HUES6 (cell line): ENCODE data around the gene KIAA1328.
A peak's percentile ranks its signal among the peaks of the same experiment; 100 is the strongest.

Source experiments
- H3K27ac ChIP-seq: 2 replicates; pipeline ENCODE4 v1.7.0; 2013; ENCODE audit warnings: low read depth, mild to moderate bottlenecking, low read length, inconsistent platforms
- H3K27me3 ChIP-seq: 2 replicates; pipeline ENCODE4 v1.6.1; 2013; ENCODE audit warnings: low read length; ENCODE audit not compliant: control insufficient read depth, insufficient read depth
- H3K36me3 ChIP-seq: 2 replicates; pipeline ENCODE4 v1.6.1; 2013; ENCODE audit warnings: low read length; ENCODE audit not compliant: control insufficient read depth, insufficient read depth
- H3K4me1 ChIP-seq: 2 replicates; pipeline ENCODE4 v1.6.1; 2013; ENCODE audit warnings: low read length; ENCODE audit not compliant: control insufficient read depth, insufficient read depth
- H3K4me3 ChIP-seq: 2 replicates; pipeline ENCODE4 v1.5.1; 2013; ENCODE audit warnings: low read depth, low read length
- H3K9ac ChIP-seq: one replicate; pipeline ENCODE4 v1.6.1; 2013; ENCODE audit warnings: mild to moderate bottlenecking, low read length
- H3K9me3 ChIP-seq: 2 replicates; pipeline ENCODE4 v1.6.1; 2013; ENCODE audit warnings: low read depth, low read length; ENCODE audit not compliant: control insufficient read depth, insufficient read depth

The KIAA1328 gene

GRCh38 chr18:37242826-37243560, 414.1 kb downstream of the KIAA1328 start:
- no peak overlapping the region for H3K27ac ChIP-seq

DNA sequence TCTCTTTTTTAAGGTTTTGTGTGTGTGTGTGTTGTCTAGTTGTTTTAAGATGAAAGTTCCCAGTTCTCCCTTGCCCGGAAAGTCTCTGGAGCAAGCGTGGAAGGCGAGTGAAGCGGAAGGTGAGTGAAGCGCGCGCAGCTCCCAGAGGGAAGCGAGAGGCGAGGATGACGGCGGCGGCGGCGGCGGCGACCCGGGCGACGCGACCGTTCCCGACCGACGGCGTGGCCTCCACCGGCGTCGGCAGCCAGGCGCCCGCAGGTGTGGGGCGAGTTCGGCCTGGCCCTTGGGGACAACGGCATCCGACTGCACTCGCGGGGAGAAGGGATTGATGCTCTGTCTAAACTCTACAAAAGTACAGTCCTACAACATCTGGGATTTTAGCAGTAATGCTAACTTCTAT, 414.8 kb downstream of the KIAA1328 start:
- no peaks in the 10 kb centered on the region for H3K9me3 ChIP-seq
- no peak overlapping the region for H3K27ac ChIP-seq
- H3K36me3 ChIP-seq = no peaks in the 10 kb centered on the region
- H3K27me3 ChIP-seq = peaks cover 50% of the 10 kb centered on the region
- no peaks in the 10 kb centered on the region; the same call in 1 of the 2 replicates for H3K4me1 ChIP-seq
- H3K4me3 ChIP-seq = peak overlapping the region; percentile 35; the same call in 1 of the 2 replicates
- H3K9ac ChIP-seq = no peak overlapping the region

More at GRCh38 chr18:37242826-37243560, 414.1 kb downstream of the KIAA1328 start:
- Histone ChIP-seq H3K9me3 (no peaks in the 10 kb centered on the region), H3K27me3 (peaks cover 50% of the 10 kb centered on the region), H3K4me3 (no peak overlapping the region), H3K4me1 (no peaks in the 10 kb centered on the region; the same call in 1 of the 2 replicates), H3K9ac (no peak overlapping the region), H3K36me3 (no peaks in the 10 kb centered on the region)

DNA sequence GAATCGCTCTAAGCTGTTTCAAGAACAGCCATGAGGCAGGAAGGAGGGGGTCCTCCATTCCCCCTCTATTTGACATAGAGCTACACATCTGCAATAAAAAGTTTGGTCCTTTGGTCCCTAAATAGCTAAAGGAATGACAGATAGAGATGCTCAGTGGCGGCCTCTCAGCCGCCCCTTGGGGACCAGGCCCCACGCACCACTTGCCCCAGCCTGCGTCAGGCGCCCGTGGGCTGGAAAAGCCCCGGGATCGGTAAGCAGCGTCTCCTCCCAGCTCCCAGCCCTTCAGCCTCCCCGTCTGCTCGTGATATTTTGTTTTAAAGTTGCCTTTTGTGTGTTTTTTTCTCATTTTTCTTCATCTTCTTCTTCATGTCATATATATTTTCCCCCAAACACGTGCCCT, 415.7 kb downstream of the KIAA1328 start:
- H3K4me1 ChIP-seq = no peaks in the 10 kb centered on the region; the same call in 1 of the 2 replicates
- no peak overlapping the region for H3K27ac ChIP-seq
- H3K36me3 ChIP-seq = no peaks in the 10 kb centered on the region
- H3K27me3 ChIP-seq = peaks cover 50% of the 10 kb centered on the region
- H3K9me3 ChIP-seq = no peaks in the 10 kb centered on the region
- H3K9ac ChIP-seq = no peak overlapping the region
- H3K4me3 ChIP-seq = no peak overlapping the region

DNA sequence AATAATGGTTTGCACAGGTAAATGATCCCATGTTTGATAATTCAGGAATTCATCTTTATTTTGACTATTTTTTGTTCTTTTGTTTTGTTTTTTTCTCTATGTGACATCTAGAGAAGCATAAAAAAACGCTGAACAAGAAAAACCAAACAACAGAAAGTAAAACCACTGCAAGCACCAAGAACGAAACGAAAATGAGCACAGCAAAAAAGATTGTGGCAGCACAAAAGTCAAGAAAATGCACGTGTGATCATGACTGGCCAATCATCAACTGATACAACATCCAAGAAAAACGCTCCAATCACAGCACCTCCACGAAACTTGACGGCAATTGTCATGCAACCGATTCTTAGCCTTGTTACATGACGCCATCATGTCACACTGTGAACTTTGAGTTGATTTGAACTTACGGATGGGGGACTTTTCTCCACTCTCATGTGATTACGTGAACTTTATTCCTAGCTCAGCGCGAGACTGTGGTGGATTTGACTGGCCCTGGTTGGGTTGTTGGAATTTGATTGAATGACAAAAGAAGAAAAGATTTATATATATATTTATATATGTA, 417.9 kb downstream of the KIAA1328 start:
- Histone ChIP-seq H3K4me1 (no peaks in the 10 kb centered on the region; the same call in 1 of the 2 replicates), H3K36me3 (no peaks in the 10 kb centered on the region), H3K27me3 (peaks cover 47% of the 10 kb centered on the region), H3K4me3 (no peak overlapping the region), H3K9me3 (no peaks in the 10 kb centered on the region), H3K9ac (no peak overlapping the region), H3K27ac (no peak overlapping the region)

DNA sequence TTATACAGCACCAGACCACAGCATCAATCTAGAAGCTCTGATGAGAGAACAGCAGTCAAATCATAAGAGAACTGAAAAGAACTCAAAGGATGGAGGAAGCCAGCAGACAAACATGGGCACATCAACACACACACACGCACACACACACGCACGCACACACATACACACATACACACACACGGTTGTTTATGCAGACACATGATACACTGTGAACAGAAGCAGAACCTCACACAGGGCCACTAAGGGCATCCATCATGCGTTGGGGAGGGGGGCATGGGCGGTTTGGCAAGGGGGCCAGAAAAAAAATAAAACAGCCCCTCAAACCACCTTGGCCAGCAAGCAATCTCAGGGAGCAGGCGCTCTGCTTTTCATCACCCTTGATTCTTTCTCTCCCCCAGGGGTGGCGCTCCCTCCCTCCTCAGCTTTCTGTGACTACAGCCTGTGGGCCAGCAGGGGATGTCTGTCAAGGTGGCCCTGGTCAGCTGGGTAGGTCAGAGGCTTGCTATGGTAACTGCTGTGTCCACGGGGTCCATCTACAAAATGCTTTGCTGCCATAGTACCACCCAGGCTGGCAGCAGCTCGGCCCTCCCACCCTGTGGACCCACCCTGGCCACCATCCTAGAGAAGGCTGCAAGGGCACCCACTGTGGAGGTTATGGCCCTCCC, 418.7 kb downstream of the KIAA1328 start:
- Histone ChIP-seq H3K27ac (no peak overlapping the region), H3K9ac (no peak overlapping the region), H3K4me3 (no peak overlapping the region), H3K27me3 (peaks cover 47% of the 10 kb centered on the region), H3K9me3 (no peaks in the 10 kb centered on the region), H3K36me3 (no peaks in the 10 kb centered on the region), H3K4me1 (peaks cover 2% of the 10 kb centered on the region)

DNA sequence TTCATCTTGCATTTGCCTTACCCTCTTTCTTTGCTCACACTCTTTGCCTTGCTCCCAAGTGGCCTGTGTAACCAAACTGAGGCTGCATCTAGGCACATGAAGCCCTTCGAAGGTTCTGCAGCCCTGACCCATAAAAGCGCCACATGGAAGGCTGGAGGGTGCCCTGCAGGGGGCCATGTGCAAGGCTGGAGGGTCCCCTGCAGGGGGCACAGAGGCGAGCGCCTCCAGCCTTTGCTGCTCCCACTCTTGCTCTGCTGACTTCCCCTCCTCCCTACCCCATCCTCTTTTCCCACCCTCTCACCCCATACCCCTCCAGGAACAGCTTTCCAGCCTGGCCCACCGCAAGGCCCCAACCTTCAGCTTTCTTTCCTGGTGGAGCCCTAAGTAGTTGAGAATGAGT, 419.4 kb downstream of the KIAA1328 start:
- Histone ChIP-seq H3K27me3 (peaks cover 47% of the 10 kb centered on the region), H3K36me3 (no peaks in the 10 kb centered on the region), H3K27ac (no peak overlapping the region), H3K4me3 (no peak overlapping the region), H3K9me3 (no peaks in the 10 kb centered on the region), H3K4me1 (peaks cover 8% of the 10 kb centered on the region), H3K9ac (no peak overlapping the region)

DNA sequence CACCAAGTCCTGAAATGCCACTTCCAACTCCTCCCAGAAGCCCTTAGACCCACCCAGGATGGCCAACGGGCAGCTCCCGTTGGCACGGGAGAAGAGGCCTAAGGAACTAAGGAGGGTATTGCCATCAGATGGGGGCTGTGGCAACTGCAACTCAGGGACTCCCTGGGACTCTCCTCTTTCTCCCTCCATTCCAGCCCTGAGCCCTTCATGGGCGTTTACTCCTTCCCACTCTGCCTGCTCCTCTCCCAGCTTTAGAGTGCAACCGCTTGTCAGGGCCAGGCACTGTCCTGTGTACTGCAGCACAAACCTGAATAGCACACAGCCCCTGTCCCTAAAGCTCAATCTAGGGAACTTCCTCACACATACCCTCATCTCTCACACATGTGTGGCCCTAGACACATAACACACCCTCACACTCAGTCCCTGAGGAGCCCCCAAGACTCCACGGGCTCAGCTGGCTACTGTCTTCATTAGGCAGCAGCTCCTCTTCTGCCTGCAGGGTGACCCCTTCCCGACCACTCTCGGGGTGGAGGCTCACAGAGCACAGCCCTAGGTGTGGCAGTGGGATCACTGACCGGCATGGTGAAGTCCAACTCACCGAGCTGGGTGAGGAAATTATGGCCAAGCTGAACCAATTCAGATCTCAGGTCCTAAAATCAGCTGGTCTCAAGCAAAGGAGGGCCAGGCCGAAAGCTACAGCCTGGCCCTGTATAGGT, 420.4 kb downstream of the KIAA1328 start:
- Histone ChIP-seq H3K36me3 (no peaks in the 10 kb centered on the region), H3K27me3 (peaks cover 40% of the 10 kb centered on the region), H3K27ac (no peak overlapping the region), H3K4me1 (peaks cover 9% of the 10 kb centered on the region), H3K4me3 (no peak overlapping the region), H3K9me3 (no peaks in the 10 kb centered on the region), H3K9ac (no peak overlapping the region)

GRCh38 chr18:37249895-37250618, 421.1 kb downstream of the KIAA1328 start:
- Histone ChIP-seq H3K9me3 (no peaks in the 10 kb centered on the region), H3K4me3 (no peak overlapping the region), H3K27me3 (peaks cover 40% of the 10 kb centered on the region), H3K27ac (no peak overlapping the region), H3K36me3 (no peaks in the 10 kb centered on the region), H3K9ac (no peak overlapping the region), H3K4me1 (peaks cover 13% of the 10 kb centered on the region)

GRCh38 chr18:37251679-37252078, 422.8 kb downstream of the KIAA1328 start:
- Histone ChIP-seq H3K4me3 (no peak overlapping the region), H3K9me3 (no peaks in the 10 kb centered on the region), H3K9ac (no peak overlapping the region), H3K4me1 (peaks cover 13% of the 10 kb centered on the region), H3K27me3 (peaks cover 51% of the 10 kb centered on the region), H3K27ac (no peak overlapping the region), H3K36me3 (no peaks in the 10 kb centered on the region)

DNA sequence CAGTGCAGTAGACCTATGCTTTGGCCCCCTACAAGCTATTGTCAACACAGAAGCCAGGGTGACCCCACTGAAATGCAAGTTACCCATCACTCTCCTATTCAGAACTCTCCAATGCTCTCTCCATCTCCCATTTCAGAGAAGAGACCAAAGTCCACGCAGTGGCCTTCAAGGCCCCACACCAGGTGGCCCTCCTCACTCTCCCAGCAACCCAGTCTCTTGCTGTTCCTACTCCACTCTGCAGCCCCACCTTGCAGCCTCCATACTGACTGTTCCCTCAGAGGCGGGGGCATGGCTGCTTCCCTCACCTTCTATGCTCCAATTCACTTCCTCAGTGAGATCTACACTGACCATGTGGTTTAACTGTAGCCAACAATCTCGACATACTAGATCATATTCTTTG, 423.4 kb downstream of the KIAA1328 start:
- H3K4me3 ChIP-seq = no peak overlapping the region
- no peak overlapping the region for H3K27ac ChIP-seq
- H3K9ac ChIP-seq = no peak overlapping the region
- no peaks in the 10 kb centered on the region for H3K36me3 ChIP-seq
- H3K4me1 ChIP-seq = peaks cover 13% of the 10 kb centered on the region
- peaks cover 57% of the 10 kb centered on the region for H3K27me3 ChIP-seq
- H3K9me3 ChIP-seq = no peaks in the 10 kb centered on the region
